Endothelial cell of umbilical vein (primary cell): ENCODE data around the gene TENM4.

ENCODE experiments used
- CTCF ChIP-seq, 2 donors: IDR thresholded peaks; 1 replicate in 1 of 2; 2 replicates in 1 of 2; pipeline ENCODE4 v1.5.1; 2011; ENCODE audit warnings: low read length in 2 of 2, mild to moderate bottlenecking in 2 of 2, moderate library complexity in 2 of 2, control low read depth in 1 of 2, inconsistent platforms in 1 of 2, low read depth in 1 of 2; ENCODE audit not compliant: insufficient read depth in 1 of 2; ENCODE audit errors: extremely low read depth in 1 of 2
- EZH2 ChIP-seq: IDR thresholded peaks from 2 replicates; pipeline ENCODE4 v1.6.1; 2012; ENCODE audit warnings: borderline replicate concordance, low read depth, mild to moderate bottlenecking, moderate library complexity, low read length, inconsistent platforms; ENCODE audit not compliant: severe bottlenecking
- MAX ChIP-seq: IDR thresholded peaks from 2 replicates; pipeline ENCODE4 v1.6.1; 2011; ENCODE audit not compliant: insufficient read depth, insufficient read length
- MYC ChIP-seq: IDR thresholded peaks from one replicate; pipeline ENCODE4 v1.6.1; 2011; ENCODE audit warnings: mild to moderate bottlenecking, low read depth, low read length
- POLR2A ChIP-seq: IDR thresholded peaks from 2 replicates; pipeline ENCODE4 v1.6.1; 2012; ENCODE audit warnings: low read depth, mild to moderate bottlenecking, control low read depth, low read length
- POLR2AphosphoS5 ChIP-seq: IDR thresholded peaks from 2 replicates; pipeline ENCODE4 v1.6.1; 2012; ENCODE audit warnings: low read depth, mild to moderate bottlenecking, control low read depth, low read length, moderate library complexity; ENCODE audit not compliant: insufficient read depth

DNA sequence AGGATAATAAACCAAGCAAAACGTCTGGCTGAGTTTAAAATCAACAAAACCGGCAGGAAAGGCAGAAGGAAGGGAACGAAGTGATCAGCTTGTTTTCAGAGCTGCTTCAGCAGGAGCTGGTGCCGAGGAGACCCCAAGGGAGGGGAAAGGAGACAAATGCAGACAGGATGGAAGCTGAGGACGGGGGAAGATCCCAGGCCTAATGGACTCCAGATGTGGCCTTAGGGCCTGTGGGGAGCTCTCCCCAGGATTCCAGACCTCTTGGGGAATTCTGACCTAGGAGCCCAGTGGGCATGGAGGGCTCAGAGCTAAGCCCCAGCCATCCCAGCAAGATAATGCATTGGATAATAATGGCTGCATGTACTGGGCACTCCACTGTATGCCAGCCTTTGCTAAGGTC, 654.7 kb downstream of the TENM4 start:
- no peak for TF ChIP-seq POLR2A
- no peak for TF ChIP-seq CTCF (IDR thresholded peaks at IDR 0.05; ENCODE audit: extremely low read depth in 1 of 2, insufficient read depth in 1 of 2, low read depth in 1 of 2, low read length in 2 of 2)
- TF ChIP-seq EZH2: no peak
- TF ChIP-seq MAX: no peak
- TF ChIP-seq POLR2AphosphoS5: no peak
- no peak for TF ChIP-seq MYC
